ENCODE results near the gene FIGNL1.

DNA sequence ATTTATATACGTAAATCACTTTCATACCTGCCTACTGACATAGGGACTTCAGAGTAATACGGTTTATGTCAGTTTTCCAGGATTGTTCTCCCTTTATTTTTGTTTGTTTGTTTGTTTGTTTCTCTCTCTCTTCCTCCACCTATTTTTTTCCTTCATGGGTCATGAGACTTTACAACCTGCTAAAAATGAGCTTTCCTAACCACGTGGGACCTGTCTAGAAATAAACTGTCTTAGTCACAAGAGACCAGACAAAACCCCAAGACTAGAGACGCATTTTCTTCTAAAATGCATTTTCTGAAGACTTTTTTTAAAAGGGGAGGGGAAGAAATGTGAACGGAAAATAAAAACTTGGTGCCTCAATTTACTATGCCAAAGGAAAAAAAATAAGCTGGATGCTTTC is 41.1 kb upstream of the FIGNL1 start:
- TF ChIP-seq POLR2AphosphoS5 (IDR thresholded peaks at IDR 0.05; ENCODE audit: low read depth, low read length): no peak
- no peak for TF ChIP-seq POLR2A (IDR thresholded peaks at IDR 0.05; ENCODE audit: borderline replicate concordance, extremely low read depth, insufficient read depth, insufficient read length)
- no peak for TF ChIP-seq TCF7L2 (IDR thresholded peaks at IDR 0.05; ENCODE audit: borderline replicate concordance, extremely low read depth, insufficient read depth, insufficient read length)
- TF ChIP-seq, protein P1, sequence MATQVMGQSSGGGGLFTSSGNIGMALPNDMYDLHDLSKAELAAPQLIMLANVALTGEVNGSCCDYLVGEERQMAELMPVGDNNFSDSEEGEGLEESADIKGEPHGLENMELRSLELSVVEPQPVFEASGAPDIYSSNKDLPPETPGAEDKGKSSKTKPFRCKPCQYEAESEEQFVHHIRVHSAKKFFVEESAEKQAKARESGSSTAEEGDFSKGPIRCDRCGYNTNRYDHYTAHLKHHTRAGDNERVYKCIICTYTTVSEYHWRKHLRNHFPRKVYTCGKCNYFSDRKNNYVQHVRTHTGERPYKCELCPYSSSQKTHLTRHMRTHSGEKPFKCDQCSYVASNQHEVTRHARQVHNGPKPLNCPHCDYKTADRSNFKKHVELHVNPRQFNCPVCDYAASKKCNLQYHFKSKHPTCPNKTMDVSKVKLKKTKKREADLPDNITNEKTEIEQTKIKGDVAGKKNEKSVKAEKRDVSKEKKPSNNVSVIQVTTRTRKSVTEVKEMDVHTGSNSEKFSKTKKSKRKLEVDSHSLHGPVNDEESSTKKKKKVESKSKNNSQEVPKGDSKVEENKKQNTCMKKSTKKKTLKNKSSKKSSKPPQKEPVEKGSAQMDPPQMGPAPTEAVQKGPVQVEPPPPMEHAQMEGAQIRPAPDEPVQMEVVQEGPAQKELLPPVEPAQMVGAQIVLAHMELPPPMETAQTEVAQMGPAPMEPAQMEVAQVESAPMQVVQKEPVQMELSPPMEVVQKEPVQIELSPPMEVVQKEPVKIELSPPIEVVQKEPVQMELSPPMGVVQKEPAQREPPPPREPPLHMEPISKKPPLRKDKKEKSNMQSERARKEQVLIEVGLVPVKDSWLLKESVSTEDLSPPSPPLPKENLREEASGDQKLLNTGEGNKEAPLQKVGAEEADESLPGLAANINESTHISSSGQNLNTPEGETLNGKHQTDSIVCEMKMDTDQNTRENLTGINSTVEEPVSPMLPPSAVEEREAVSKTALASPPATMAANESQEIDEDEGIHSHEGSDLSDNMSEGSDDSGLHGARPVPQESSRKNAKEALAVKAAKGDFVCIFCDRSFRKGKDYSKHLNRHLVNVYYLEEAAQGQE (IDR thresholded peaks at IDR 0.05; ENCODE audit: low read depth): no peak
- TF ChIP-seq, protein P2, sequence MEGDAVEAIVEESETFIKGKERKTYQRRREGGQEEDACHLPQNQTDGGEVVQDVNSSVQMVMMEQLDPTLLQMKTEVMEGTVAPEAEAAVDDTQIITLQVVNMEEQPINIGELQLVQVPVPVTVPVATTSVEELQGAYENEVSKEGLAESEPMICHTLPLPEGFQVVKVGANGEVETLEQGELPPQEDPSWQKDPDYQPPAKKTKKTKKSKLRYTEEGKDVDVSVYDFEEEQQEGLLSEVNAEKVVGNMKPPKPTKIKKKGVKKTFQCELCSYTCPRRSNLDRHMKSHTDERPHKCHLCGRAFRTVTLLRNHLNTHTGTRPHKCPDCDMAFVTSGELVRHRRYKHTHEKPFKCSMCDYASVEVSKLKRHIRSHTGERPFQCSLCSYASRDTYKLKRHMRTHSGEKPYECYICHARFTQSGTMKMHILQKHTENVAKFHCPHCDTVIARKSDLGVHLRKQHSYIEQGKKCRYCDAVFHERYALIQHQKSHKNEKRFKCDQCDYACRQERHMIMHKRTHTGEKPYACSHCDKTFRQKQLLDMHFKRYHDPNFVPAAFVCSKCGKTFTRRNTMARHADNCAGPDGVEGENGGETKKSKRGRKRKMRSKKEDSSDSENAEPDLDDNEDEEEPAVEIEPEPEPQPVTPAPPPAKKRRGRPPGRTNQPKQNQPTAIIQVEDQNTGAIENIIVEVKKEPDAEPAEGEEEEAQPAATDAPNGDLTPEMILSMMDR (IDR thresholded peaks at IDR 0.05 in 2 of 3, conservative IDR thresholded peaks at IDR 0.05 in 1 of 3; ENCODE audit: borderline replicate concordance in 1 of 3, insufficient read depth in 1 of 3, low read depth in 2 of 3, low read length in 2 of 3): no peak
- TF ChIP-seq EZH2 (IDR thresholded peaks at IDR 0.05): no peak
- TF ChIP-seq RAD21 (IDR thresholded peaks at IDR 0.05; ENCODE audit: low read depth): no peak

All from HCT116 (cell line).